Stimulated activated CD4-positive, alpha-beta T cell treated with anti-CD3 and anti-CD28 coated beads, TNF-alpha, amount 100 ng/mL, for 1 hour (primary cell): Measurements from ENCODE around the gene WDR82.

ENCODE experiments used
- DNase-seq, 3 donors: peaks; one replicate each; pipeline ENCODE4 v3.0.0-alpha.2; 2020; ENCODE audit warnings: low read depth in 3 of 3, low spot score in 1 of 3

WDR82 gene

DNA sequence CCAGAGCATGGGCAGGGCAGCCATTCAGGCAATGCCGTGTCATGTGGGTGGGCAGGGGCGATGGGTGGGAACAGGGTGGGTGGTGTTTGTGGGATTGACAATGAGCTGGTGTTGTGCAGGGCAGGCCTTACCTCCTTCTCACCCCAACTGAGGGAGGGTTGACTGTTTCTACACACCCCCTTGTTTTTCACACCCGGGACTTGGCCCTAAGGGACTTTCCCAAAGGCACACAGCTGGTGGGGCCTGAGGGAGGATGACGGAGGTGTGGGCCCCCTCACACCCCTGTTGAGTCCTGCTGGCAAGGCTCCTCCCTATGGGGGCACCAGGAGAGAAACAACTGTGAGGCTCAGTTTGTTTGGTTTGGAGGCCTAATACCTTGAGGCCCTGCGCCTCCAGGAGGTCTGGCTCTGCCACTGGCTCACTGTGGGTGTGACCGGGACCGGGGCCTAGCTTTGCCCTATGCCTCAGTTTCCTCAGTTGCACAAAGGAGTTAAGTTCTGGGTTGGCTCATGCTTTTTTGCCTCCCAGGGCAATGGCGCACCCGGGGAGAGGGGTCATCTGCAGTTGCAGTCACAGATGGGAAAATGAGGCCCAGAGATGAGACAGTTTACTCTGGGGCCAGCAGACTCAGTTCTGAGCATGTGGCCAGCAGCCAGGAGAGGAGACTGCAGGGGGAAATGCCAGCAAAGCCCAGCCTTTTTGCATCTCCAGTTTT, 32.6 kb upstream of the WDR82 start:
- peak in 1 of 3 donors; percentile 9 for DNase-seq

DNA sequence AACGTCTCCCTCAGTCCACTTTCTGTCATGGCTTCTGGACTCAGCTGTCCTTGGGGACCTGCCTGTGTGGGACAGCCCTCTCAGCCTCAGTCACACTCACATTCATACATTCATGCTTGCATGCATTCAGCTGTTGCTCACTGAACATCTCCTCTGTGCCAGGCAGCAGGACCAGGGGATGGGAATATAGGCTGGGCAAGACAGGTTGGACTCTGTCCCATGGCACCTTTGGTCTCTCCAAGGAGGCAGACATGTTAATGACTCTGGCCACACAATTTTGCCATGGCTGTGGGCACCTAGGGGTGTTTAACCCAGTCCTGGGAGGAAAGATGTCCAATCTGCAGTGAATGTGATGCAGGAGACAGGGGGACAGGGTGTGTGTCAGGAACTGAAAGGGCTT, 29.9 kb upstream of the WDR82 start:
- DNase-seq, result no peak

DNA sequence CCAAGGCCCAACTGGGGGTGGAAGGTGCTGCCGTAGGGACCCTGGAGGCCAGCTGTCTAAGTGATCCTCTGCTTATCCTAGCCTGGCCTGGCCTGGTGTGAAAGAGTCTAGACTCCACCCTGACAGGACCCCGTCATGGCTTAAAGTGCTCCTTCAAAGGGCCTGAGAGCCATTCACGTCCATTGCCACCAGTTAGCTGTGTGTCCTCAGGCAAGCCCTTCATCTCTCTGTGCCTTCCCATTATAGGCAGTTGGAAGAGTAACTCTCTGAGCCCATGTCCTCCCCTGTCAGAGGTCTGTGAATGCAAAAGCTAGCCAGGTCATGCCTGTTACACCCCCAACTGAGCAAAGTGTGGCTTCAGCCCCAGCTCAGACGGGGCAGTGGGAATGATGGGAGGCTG, 28.5 kb upstream of the WDR82 start:
- no peak for DNase-seq

DNA sequence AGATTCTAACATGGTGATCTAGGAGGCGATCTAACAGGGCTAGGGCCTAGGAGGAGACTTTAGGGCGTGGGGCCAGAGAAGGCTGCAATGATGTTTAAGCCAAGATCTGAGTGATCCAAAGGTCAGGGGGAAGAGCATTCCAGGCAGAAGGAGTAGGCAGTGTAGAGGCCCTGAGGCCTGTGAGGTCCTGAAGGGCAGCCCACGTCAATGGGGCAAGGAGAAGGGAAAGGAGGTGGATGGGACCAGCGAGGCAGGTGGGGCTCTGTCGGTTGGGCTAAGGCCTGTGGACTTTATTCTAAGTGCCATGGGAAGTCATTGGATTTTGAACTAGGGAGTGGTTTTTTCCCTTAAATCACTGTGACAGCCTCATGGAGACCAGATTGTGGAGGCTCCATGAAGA, 27.5 kb upstream of the WDR82 start:
- no peak for DNase-seq

DNA sequence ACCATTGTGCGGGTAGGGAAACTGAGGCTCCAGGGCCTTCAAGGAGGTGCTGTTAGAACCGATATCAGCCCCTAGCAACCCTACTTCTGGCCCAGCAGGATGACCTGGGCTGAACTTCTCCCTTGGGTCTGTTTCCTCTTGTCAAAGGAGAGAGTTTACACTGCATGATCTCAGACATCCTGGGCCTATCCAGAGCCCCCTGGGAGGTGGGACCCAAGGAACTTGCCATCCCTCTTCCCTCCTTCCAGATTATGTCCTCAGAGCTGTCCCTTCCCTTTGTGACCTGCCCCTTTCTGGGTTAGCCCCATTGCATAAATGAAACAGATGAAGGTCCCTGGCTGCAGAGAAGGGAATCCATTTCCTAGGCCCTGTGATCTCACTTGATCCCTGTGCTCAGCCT, 25.4 kb upstream of the WDR82 start:
- DNase-seq, result no peak

DNA sequence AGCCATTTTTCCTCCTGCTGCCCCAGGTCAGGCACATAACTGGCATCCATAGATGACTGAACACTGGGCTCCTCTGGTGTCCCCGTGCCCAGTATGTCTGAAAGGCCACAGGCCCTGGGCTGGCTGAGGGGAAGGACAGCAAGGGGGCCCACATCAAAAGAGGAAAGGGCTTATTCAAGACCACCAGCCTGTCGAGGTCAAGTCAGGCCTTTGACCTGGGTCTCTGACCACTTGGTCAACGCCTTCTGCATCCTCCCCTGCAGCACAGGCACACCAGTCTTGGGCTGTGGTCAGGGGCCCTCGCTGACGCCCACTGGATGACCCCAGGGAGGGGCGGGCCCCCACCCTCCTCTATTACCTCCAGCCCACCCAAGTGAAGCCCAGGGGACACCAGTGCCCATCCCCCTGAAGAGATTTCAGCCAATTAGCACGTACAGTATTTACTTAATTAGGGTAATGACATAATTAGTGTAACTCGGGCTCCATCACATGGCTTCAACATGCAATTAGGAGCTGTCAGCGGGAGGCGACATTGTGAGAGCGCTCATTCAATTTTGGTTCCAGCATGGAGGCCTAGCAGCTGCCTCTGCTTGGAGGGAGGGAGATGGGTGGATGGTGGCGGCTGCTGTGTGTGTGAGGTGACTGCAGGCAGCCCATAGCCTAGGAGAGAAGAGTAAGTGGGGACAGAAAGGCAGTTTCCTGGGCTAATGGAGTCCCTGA, 24.1 kb upstream of the WDR82 start:
- DNase-seq, result no peak

DNA sequence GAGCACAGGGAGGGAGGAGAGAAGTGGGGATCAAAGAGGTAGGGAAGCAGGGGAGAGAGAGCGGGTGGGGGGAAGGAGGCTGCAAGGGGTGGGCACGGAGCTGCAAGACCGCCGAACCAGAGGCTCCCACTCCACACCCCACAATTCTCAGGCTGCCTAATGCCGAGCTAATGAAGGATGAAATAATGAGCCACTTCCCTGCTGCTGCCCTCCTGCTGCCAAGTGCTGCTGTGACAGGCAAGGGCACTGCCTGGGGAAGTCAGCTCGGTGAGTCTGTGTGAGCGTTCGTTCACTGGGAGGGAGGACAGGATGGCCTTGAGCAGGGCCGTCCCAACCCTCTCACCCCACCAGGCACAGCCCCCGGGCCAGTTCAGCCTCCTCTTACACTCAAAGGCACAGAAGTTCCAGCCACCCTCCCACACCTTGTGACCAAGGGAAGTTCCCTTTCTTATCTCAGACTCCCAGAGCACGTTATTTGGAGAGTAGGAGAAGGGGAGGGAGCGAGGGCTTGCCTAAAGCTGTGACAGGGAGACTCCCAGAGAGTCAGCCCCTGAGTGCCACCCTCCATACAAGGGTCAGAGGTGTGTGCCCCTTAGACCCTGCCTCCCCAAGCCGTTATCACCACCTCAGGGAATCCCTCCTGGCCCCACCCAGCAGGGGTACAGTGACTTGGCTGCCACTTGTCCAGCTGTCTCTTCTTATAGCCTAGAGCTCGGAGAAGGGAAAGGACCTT, 21.6 kb upstream of the WDR82 start:
- DNase-seq, result no peak

DNA sequence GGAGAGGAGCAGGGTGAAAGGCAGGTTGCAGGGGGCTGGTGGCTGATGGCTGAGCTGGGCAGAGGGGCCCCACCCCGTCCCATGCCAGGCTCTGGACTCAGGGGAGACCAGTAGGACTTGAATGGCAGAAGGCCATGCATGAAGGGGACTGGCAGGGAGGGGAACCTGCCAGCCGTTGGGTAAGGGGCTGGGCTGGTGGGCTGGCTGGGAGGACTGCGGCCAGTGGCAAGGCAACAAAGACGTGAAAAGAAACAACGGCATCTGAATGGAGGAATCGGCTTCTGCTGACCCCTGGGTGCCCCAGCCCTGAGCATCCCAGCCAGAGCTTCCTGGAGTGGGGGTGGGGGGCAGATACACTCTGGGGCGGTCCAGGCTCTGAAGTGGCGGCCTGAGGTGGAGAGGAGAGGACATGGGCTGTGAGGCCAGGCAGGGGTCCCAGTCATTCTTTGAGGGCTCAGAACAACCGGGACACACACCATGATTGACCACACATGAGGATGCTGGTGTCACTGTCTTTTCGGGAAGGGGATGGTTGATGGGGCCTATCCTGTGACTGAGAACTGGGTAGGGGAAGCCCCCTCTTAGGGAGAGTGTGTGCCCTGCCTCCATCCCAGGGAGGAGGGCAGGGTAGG, 20.9 kb upstream of the WDR82 start:
- DNase-seq, result no peak

DNA sequence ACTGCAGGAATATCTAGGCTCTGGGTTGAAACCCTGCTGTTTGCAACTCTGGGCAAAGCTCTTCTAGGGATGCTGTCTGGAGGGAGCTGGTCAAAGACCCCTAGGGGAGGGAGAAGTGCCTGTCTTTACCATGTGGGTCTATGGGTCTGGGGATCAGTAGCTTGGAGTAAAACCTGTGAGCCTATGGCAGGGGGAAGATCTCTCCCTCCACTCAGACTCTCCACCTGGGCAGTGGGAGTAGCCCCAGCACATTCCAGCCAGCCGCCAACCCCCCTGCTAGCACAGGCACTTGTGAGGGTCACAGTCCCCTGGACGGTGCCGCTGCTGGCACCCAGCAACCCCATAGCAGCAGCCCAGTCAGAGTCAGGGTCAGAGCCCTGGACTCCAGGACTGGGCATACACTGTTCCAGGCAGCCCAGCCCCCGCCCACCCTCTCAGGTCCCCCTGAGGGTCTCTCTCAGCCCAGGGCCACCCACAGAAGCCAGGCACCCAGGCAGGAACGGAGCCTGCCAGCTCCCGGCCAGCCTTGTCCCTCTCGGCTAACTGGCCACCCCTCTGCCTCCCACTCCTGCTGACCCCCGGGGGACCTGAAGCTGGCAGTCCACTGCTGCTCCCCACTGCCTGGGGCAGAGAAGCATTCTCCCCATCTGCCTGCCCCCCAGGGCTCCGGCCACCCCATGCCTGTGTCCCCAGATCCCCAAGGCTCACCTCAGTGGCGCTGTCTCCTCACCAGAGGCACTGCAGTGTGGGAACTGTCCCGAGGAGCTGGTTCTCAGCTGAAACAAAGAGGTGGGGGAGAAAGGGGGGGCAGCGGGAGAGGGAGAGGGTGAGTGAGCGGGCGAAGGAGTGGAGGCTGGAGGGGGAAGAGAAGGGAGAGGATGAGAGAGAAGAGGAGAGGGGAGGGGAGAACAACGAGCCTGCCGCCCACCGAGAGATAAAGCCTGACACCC, 20.0 kb upstream of the WDR82 start:
- DNase-seq, result no peak

DNA sequence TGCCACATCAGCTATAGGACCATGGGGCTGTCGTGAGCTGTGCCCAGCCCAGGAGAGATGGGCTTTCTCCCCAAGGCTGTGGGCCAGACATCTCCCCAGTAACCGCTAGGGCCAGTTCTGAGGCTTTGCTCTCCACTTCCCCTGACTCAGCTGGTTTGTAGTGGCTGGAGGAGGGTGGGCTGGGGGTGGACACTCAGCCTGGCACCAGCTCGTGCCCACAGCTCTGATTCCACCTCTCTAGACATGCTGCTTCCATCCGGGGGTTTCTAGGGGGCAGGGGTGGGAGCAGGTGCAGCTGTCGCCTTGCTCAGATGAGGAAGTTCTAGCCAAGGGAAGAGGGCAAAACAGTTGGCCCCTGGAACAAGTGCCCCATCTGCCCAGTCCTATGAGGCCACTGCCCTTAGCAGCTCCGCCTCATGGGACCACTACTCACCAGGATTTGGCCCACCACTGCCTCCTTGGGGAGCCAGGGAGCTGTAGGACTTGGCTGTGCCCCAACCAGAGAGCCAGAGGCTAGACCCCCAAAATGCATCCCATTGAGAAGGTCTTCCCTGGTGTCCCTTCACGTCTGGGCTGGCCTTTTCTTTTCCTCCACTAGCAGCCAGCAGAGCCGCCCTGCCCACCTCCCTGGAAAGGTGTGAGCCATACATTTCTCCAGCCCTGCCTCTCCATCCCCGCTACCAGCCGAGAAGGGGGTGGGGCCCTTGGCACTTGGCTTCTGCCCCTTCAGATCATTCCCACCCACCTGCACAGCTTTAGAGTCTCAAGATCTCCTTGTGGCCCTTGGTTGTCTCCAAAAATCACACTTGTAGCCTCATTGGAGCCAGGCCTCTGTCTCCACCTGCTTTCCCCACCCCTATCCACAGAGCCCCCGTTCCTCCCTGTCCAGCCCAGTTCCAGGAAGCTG, 19.0 kb upstream of the WDR82 start:
- no peak for DNase-seq

DNA sequence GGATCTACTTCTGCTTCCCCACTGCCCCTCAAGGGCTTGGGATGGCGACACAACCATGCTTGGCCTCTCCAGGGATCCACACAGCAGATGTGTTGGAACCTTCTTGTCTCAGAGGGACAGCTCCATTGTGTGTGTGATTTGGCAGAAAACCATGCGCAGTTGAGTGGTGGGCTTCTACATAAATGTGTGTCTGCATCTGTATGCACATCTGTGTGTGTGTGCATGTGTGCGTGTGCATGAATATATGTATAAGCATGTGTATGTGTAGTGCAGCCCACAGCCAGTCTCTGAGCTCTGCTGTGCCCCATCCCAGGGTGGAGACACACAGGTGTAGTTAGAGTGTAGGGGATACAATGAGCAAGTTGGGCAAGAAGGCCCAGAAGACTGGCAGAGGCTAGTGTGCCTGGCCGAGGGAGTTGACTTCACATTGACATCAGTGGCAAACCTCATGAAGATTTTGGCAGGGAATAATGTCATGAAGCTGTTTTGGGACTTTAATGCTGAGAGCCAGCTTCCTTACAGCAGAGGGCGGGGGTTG, 17.3 kb upstream of the WDR82 start:
- no peak for DNase-seq

DNA sequence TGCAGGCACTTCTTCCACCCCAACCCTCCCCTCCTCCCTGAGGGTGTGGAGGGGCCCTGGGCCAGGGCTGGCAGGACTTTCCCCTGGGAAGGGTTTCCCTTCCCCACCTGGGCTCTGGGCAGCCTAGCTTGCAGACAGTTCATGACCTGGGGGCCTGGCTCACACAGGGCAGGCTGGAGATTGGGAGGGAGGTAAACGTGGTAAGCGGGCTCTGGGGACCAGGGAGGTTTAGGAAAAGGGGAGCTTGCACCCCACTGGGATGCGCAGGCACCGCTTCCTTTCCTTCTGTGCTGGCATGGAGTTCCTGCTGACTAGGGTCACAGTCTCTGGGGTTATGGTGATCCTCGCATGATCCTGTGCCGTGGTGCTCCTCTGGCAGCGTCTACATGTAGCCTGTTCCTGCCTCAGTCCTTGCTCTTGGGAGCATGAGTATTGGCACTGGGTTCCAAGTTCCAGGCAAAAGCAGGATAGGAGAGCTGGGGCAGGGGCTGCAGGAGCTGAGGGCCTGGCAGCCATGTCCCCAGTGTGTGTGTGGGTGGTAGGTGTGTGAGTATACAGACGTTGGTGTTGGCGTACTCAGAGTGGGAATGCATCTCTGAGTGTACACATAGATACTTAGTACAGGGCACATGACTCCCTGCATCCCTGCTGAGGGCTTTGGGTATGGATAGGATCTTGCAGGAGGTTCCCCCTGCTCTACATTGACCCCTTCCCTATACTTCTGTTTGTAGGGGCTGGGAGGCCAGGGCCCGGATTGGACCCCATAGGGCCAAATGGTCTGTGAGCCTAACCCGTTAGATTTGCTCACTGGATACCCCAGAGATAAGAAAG, 16.1 kb upstream of the WDR82 start:
- DNase-seq, result no peak

DNA sequence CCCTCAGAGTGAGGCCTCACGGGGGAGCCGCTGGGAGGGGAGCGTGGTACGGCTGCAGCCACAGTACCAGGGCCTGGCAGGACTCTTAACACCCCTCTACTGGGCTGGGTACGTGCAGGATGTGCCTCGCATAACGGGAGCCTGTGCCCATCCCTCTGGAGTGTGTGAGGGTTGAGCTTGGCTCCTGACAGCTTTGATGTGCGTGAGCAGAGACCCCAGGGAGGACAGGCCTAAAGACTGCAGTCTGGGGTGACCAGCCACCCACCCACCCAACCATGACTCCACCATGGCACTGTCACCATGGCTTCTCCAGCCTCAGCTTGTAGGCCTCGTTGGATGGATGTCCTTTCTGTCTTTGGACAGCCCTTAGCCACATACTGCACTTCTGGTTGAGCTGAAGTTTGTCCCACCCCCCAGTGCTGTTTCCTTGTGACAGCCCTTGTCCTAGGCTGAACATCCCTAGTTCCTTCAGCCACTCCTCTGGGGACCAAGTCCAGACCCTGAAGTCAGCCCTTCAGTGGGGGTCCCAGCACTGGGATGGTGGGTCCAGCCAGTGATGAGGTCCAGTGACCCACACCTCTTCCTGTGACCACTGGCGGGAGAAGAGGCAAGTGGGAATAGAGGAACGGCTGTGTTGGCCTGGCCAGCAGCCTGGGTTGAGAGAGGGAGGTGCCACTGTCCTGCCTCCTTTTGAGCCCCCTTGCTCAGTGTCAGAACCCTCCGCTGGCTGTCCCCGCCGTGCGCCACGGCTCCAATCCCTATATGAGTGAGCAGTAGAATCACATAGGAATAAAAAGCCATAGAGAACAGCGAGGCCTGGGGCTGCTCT, 15.3 kb upstream of the WDR82 start:
- no peak for DNase-seq

DNA sequence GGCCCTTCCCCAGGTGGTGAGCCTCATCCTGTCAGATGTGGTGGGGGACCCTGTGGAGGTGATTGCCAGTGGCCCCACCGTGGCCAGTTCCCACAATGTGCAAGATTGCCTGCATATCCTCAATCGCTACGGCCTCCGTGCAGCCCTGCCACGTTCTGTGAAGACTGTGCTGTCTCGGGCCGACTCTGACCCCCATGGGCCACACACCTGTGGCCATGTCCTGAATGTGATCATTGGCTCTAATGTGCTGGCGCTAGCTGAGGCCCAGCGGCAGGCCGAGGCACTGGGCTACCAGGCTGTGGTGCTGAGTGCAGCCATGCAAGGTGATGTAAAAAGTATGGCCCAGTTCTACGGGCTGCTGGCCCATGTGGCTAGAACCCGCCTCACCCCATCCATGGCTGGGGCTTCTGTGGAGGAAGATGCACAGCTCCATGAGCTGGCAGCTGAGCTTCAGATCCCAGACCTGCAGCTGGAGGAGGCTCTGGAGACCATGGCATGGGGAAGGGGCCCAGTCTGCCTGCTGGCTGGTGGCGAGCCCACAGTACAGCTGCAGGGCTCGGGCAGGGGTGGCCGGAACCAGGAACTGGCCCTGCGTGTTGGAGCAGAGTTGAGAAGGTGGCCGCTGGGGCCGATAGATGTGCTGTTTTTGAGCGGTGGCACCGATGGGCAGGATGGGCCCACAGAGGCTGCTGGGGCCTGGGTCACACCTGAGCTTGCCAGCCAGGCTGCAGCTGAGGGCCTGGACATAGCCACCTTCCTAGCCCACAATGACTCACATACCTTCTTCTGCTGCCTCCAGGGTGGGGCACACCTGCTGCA, 14.0 kb upstream of the WDR82 start:
- no peak for DNase-seq

DNA sequence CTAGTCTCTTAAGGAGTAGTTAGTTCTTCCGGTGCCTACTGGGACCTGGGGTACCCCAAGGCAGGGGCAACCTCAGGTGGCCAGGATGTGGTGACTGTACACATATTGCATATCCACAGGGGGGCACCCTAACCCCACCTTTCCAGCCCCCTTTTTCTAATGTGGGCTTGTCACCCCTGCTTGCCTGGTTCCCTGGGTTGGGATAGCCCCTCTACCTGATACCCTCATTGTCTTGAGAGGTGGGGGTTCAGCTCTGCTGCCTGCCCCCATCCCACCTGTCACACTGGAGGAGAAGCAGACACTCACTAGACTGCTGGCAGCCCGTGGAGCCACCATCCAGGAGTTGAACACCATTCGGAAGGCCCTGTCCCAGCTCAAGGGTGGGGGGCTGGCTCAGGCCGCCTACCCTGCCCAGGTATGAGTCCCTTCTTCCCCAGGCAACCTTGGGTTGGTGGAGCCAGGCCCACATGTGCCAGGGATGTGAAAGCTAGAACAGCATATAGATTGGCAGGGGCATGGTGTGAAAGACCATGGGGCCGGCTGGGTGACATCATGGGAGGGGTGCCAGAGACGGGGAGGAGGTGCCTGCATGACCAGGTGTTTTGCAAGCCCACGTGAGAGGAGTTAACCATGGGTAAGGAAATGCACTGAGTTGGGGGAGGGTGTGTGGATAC, 13.2 kb upstream of the WDR82 start:
- DNase-seq, result no peak
